SK-N-SH treated with all-trans-retinoic acid at 6 μM for 48 hours (cell line): ENCODE measurements around the gene PFKFB1.

Source experiments
- ATAC-seq: fragments of 200-7000 bp; cut with Tn5 transposase; 3 replicates; pipeline ENCODE4 v1.9.1; 2020; ENCODE audit warnings: mild to moderate bottlenecking, moderate library complexity
- ARNTL ChIP-seq: fragments of 450-650 bp; formaldehyde crosslinking; IDR thresholded peaks from 2 replicates; pipeline ENCODE4 v1.5.0; 2020; ENCODE audit warnings: low read depth, mild to moderate bottlenecking, moderate library complexity, borderline replicate concordance
- BACH2 ChIP-seq: fragments of 250-450 bp; sonication (Bioruptor Pico); IDR thresholded peaks from 2 replicates; pipeline ENCODE4 v1.9.0; 2021; ENCODE audit warnings: mild to moderate bottlenecking, borderline replicate concordance
- CSDC2 ChIP-seq: fragments of 250-450 bp; sonication (Bioruptor Pico); IDR thresholded peaks from 2 replicates; pipeline ENCODE4 v1.5.0; 2020; ENCODE audit warnings: mild to moderate bottlenecking, moderate library complexity
- ESRRG ChIP-seq: fragments of 250-450 bp; sonication (Bioruptor Pico); IDR thresholded peaks from 2 replicates; pipeline ENCODE4 v1.6.1; 2021; ENCODE audit warnings: mild to moderate bottlenecking
- GLIS3 ChIP-seq: fragments of 250-450 bp; sonication (Bioruptor Pico); IDR thresholded peaks from 2 replicates; pipeline ENCODE4 v1.5.0; 2020; ENCODE audit warnings: mild to moderate bottlenecking, moderate library complexity
- ISL1 ChIP-seq: fragments of 250-450 bp; sonication (Bioruptor Pico); IDR thresholded peaks from 2 replicates; pipeline ENCODE4 v2.1.2; 2022; ENCODE audit warnings: mild to moderate bottlenecking, moderate library complexity
- OSR1 ChIP-seq: fragments of 250-450 bp; sonication (Bioruptor Pico); IDR thresholded peaks from 2 replicates; pipeline ENCODE4 v1.8.0; 2022; ENCODE audit warnings: moderate library complexity, mild to moderate bottlenecking, inconsistent platforms
- PPARA ChIP-seq: fragments of 250-450 bp; sonication (Bioruptor Pico); IDR thresholded peaks from 2 replicates; pipeline ENCODE4 v1.5.0; 2020; ENCODE audit warnings: mild to moderate bottlenecking, borderline replicate concordance
- RARB ChIP-seq: fragments of 250-450 bp; sonication (Bioruptor Pico); IDR thresholded peaks from 2 replicates; pipeline ENCODE4 v1.8.0; 2021; ENCODE audit warnings: mild to moderate bottlenecking, moderate library complexity
- SNAI2 ChIP-seq: fragments of 250-450 bp; sonication (Bioruptor Pico); IDR thresholded peaks from 2 replicates; pipeline ENCODE4 v1.5.0; 2020; ENCODE audit warnings: mild to moderate bottlenecking, moderate library complexity
- TCF4 ChIP-seq: fragments of 250-450 bp; sonication (Bioruptor Pico); IDR thresholded peaks from 2 replicates; pipeline ENCODE4 v1.8.0; 2021; ENCODE audit warnings: mild to moderate bottlenecking, moderate library complexity, borderline replicate concordance
- TOX ChIP-seq: fragments of 250-450 bp; sonication (Bioruptor Pico); IDR thresholded peaks from 2 replicates; pipeline ENCODE4 v1.8.0; 2021; ENCODE audit warnings: mild to moderate bottlenecking, moderate library complexity, borderline replicate concordance
- ZC3H10 ChIP-seq: fragments of 250-450 bp; sonication (Bioruptor Pico); IDR thresholded peaks from 2 replicates; pipeline ENCODE4 v1.5.1; 2021; ENCODE audit warnings: mild to moderate bottlenecking, moderate library complexity
- ZFP3 ChIP-seq: fragments of 250-450 bp; sonication (Bioruptor Pico); IDR thresholded peaks from 2 replicates; pipeline ENCODE4 v1.5.0; 2020; ENCODE audit warnings: mild to moderate bottlenecking, moderate library complexity
- ZFP30 ChIP-seq: fragments of 450-650 bp; formaldehyde crosslinking; IDR thresholded peaks from 2 replicates; pipeline ENCODE4 v1.5.0; 2022; ENCODE audit warnings: mild to moderate bottlenecking, moderate library complexity
- ZNF565 ChIP-seq: fragments of 450-650 bp; formaldehyde crosslinking; conservative IDR thresholded peaks from 2 replicates; pipeline ENCODE4 v1.5.0; 2020; ENCODE audit warnings: low read depth, mild to moderate bottlenecking, moderate library complexity
- ZNF70 ChIP-seq: fragments of 450-650 bp; formaldehyde crosslinking; IDR thresholded peaks from 2 replicates; pipeline ENCODE4 v1.5.0; 2020; ENCODE audit warnings: mild to moderate bottlenecking, moderate library complexity
- ZNF8 ChIP-seq: fragments of 450-650 bp; formaldehyde crosslinking; IDR thresholded peaks from 2 replicates; pipeline ENCODE4 v1.5.0; 2020; ENCODE audit warnings: mild to moderate bottlenecking, moderate library complexity
- TF ChIP-seq, protein P1 (sequence below): fragments of 250-450 bp; sonication (Bioruptor Pico); IDR thresholded peaks from 2 replicates; pipeline ENCODE4 v1.8.0; 2021; ENCODE audit warnings: low read depth, mild to moderate bottlenecking, moderate library complexity, borderline replicate concordance
- TF ChIP-seq, protein P2 (sequence below): fragments of 250-450 bp; sonication (Bioruptor Pico); IDR thresholded peaks from 2 replicates; pipeline ENCODE4 v1.5.1; 2020; ENCODE audit warnings: low read depth, mild to moderate bottlenecking, moderate library complexity
- TF ChIP-seq, protein P3 (sequence below): fragments of 250-450 bp; sonication (Bioruptor Pico); IDR thresholded peaks from 2 replicates; pipeline ENCODE4 v1.5.0; 2020; ENCODE audit warnings: mild to moderate bottlenecking, moderate library complexity
- TF ChIP-seq, protein P4 (sequence below): fragments of 250-450 bp; sonication (Bioruptor Pico); IDR thresholded peaks from 2 replicates; pipeline ENCODE4 v1.5.1; 2021; ENCODE audit warnings: mild to moderate bottlenecking, moderate library complexity
- TF ChIP-seq, protein P5 (sequence below): fragments of 250-450 bp; sonication (Bioruptor Pico); IDR thresholded peaks from 2 replicates; pipeline ENCODE4 v1.8.0; 2020; ENCODE audit warnings: mild to moderate bottlenecking, moderate library complexity, borderline replicate concordance

PFKFB1 gene

DNA sequence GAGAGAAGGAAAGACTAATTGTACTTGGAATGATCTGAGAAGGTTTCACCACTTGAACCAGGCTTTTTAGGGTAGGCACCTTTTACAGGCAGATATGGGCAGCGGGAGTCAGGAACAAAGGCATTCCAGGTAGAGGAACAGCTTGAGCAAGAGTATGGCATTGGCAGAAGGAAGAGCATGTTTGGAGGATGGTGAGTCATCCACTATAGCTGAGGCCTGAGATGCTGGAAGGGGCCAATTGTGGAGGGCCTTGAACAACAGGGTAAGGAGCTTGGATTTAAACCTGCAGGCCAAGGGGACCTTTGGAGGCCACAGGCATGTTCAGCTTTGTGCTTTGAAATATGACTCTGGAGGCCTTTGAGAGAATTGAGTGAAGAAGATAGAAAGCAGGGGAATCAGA, 32.2 kb downstream of the PFKFB1 start (continued):
- TF ChIP-seq, protein P1, sequence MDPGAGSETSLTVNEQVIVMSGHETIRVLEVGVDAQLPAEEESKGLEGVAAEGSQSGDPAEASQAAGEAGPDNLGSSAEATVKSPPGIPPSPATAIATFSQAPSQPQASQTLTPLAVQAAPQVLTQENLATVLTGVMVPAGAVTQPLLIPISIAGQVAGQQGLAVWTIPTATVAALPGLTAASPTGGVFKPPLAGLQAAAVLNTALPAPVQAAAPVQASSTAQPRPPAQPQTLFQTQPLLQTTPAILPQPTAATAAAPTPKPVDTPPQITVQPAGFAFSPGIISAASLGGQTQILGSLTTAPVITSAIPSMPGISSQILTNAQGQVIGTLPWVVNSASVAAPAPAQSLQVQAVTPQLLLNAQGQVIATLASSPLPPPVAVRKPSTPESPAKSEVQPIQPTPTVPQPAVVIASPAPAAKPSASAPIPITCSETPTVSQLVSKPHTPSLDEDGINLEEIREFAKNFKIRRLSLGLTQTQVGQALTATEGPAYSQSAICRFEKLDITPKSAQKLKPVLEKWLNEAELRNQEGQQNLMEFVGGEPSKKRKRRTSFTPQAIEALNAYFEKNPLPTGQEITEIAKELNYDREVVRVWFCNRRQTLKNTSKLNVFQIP (CRISPR knock-in tag) = no peak
- TF ChIP-seq ZFP3 (CRISPR knock-in tag) (no peak), SNAI2 (no peak), TCF4 (CRISPR knock-in tag) (no peak)

DNA sequence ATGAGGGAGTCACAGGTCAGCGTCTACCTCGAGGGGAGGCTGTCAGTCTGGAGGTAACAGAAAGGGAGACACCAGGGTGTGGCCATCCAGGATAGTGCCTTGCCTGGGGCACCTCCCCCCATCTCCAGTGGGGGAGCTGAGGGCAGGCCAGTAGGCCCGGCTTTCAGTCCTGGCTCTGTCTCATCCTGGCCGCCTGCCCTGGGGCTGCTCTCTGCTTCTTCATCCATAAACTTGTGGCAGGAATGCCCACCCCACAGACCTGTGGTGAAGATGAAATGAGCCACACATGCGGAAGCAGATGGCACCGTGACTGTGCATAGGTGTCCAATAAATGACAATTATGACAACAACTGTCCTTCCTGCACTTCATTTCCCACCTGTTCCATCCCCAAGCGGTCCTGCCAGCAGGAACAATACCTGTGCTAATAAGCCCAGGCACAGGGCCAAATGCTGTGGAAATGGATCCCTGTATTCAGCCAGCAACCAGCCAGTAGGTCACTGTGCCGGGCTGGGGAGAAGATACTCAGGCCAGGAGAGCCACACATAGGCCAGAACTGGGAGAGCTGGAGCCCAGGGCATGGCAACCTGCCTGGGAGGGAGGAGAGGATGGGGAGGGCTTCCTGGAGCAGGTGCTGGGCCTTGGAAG, 43.1 kb downstream of the PFKFB1 start:
- no peak for ATAC-seq
- TF ChIP-seq ZNF565 (no peak), SNAI2 (no peak), ZFP30 (CRISPR knock-in tag) (no peak), GLIS3 (CRISPR knock-in tag) (no peak), TCF4 (CRISPR knock-in tag) (no peak), ZNF70 (CRISPR knock-in tag) (no peak), OSR1 (CRISPR knock-in tag) (no peak), TOX (CRISPR knock-in tag) (no peak), RARB (CRISPR knock-in tag) (no peak), ESRRG (CRISPR knock-in tag) (no peak), PPARA (no peak)
- TF ChIP-seq, protein P1 (CRISPR knock-in tag) = no peak
- TF ChIP-seq, protein P2, sequence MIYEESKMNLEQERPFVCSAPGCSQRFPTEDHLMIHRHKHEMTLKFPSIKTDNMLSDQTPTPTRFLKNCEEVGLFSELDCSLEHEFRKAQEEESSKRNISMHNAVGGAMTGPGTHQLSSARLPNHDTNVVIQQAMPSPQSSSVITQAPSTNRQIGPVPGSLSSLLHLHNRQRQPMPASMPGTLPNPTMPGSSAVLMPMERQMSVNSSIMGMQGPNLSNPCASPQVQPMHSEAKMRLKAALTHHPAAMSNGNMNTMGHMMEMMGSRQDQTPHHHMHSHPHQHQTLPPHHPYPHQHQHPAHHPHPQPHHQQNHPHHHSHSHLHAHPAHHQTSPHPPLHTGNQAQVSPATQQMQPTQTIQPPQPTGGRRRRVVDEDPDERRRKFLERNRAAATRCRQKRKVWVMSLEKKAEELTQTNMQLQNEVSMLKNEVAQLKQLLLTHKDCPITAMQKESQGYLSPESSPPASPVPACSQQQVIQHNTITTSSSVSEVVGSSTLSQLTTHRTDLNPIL (CRISPR knock-in tag) = no peak

DNA sequence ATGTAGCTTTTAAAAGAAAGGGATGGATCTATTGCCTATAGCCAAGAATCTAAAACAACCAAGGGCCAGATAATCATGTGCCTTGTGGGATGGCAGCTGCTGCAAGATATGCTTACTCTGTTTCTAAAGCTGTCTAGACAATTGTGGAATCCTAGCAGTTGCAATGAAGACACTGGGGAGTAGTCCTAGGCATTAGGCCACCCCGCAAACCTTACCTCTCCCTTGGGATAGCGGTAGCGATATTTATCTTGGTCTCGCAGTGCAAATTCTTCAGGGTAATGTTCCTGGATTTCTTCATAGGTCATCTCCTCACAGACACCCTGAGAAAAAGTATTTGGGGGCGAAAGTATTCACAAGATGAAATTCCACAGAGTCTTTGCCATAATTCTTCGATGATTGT, 48.8 kb downstream of the PFKFB1 start:
- TF ChIP-seq BACH2 (CRISPR knock-in tag) (no peak), SNAI2 (no peak), ZFP3 (CRISPR knock-in tag) (no peak), ISL1 (CRISPR knock-in tag) (no peak), ARNTL (no peak), PPARA (no peak), ZC3H10 (CRISPR knock-in tag) (no peak), ZNF8 (no peak)
- TF ChIP-seq, protein P3, sequence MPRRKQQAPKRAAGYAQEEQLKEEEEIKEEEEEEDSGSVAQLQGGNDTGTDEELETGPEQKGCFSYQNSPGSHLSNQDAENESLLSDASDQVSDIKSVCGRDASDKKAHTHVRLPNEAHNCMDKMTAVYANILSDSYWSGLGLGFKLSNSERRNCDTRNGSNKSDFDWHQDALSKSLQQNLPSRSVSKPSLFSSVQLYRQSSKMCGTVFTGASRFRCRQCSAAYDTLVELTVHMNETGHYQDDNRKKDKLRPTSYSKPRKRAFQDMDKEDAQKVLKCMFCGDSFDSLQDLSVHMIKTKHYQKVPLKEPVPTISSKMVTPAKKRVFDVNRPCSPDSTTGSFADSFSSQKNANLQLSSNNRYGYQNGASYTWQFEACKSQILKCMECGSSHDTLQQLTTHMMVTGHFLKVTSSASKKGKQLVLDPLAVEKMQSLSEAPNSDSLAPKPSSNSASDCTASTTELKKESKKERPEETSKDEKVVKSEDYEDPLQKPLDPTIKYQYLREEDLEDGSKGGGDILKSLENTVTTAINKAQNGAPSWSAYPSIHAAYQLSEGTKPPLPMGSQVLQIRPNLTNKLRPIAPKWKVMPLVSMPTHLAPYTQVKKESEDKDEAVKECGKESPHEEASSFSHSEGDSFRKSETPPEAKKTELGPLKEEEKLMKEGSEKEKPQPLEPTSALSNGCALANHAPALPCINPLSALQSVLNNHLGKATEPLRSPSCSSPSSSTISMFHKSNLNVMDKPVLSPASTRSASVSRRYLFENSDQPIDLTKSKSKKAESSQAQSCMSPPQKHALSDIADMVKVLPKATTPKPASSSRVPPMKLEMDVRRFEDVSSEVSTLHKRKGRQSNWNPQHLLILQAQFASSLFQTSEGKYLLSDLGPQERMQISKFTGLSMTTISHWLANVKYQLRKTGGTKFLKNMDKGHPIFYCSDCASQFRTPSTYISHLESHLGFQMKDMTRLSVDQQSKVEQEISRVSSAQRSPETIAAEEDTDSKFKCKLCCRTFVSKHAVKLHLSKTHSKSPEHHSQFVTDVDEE (CRISPR knock-in tag) = no peak

DNA sequence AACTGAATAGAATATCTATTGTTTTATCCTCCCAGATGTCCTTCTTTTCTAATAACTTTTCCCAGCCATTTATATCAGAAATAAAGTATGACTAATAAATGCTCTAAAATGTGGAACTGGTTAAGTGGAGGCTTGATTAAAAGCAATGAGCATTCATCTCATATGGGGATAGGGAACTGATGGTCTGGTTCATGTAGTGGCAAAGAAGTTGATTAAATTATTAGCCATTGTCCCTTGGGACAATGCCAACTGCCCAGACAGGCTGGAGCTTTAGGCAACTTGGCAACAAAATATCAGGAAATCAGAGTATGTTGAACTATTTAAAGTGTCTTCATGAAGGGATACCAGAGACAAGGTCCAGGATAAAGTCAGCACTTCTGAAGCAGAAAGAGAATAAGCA, 49.2 kb downstream of the PFKFB1 start:
- ATAC-seq = peak; percentile 85
- TF ChIP-seq ZNF8 (peak; percentile 18; the same call in 1 of the 2 replicates), CSDC2 (no peak), ZNF565 (no peak), PPARA (no peak), TCF4 (CRISPR knock-in tag) (peak; percentile 95), GLIS3 (CRISPR knock-in tag) (no peak), ARNTL (no peak), ZC3H10 (CRISPR knock-in tag) (no peak)
- TF ChIP-seq, protein P2 (CRISPR knock-in tag) = no peak
- TF ChIP-seq, protein P4, sequence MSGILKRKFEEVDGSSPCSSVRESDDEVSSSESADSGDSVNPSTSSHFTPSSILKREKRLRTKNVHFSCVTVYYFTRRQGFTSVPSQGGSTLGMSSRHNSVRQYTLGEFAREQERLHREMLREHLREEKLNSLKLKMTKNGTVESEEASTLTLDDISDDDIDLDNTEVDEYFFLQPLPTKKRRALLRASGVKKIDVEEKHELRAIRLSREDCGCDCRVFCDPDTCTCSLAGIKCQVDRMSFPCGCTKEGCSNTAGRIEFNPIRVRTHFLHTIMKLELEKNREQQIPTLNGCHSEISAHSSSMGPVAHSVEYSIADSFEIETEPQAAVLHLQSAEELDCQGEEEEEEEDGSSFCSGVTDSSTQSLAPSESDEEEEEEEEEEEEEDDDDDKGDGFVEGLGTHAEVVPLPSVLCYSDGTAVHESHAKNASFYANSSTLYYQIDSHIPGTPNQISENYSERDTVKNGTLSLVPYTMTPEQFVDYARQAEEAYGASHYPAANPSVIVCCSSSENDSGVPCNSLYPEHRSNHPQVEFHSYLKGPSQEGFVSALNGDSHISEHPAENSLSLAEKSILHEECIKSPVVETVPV = no peak
- TF ChIP-seq, protein P5, sequence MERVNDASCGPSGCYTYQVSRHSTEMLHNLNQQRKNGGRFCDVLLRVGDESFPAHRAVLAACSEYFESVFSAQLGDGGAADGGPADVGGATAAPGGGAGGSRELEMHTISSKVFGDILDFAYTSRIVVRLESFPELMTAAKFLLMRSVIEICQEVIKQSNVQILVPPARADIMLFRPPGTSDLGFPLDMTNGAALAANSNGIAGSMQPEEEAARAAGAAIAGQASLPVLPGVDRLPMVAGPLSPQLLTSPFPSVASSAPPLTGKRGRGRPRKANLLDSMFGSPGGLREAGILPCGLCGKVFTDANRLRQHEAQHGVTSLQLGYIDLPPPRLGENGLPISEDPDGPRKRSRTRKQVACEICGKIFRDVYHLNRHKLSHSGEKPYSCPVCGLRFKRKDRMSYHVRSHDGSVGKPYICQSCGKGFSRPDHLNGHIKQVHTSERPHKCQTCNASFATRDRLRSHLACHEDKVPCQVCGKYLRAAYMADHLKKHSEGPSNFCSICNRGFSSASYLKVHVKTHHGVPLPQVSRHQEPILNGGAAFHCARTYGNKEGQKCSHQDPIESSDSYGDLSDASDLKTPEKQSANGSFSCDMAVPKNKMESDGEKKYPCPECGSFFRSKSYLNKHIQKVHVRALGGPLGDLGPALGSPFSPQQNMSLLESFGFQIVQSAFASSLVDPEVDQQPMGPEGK (CRISPR knock-in tag) = peak; percentile 31; the same call in 1 of the 2 replicates

More for the DNA sequence above, 48.8 kb downstream of the PFKFB1 start:
- peak; percentile 74; the same call in 1 of the 3 replicates for ATAC-seq
